Upper lobe of right lung (tissue), 1 donor: ENCODE data around the gene FIP1L1. TPM values are rescaled to one million over a fixed set of nuclear protein-coding genes. Genes with fewer than 3 reads are reported as not detected.
"Not testable (repeated sequence)": the region's sequence is repeated elsewhere in the genome, so short reads cannot be mapped to it uniquely, and the experiment has no call there.

ENCODE experiments used
- ATAC-seq: fragments of 200-7000 bp; cut with Tn5 transposase; one replicate; pipeline ENCODE4 v1.9.1; 2020; ENCODE audit warnings: mild to moderate bottlenecking, moderate library complexity
- DNase-seq: peaks from one replicate; pipeline ENCODE4 v3.0.0-alpha.2; 2020
- H3K27ac ChIP-seq: fragments of 200-600 bp; one replicate; pipeline ENCODE4 v1.8.0; 2022
- H3K27me3 ChIP-seq: fragments of 200-600 bp; one replicate; pipeline ENCODE4 v1.8.0; 2022; ENCODE audit warnings: mild to moderate bottlenecking
- H3K36me3 ChIP-seq: fragments of 200-600 bp; one replicate; pipeline ENCODE4 v1.8.0; 2022
- H3K4me1 ChIP-seq: fragments of 200-600 bp; one replicate; pipeline ENCODE4 v1.8.0; 2022
- H3K4me3 ChIP-seq: fragments of 200-600 bp; one replicate; pipeline ENCODE4 v1.8.0; 2022; ENCODE audit warnings: mild to moderate bottlenecking
- H3K9me3 ChIP-seq: fragments of 200-600 bp; one replicate; pipeline ENCODE4 v1.8.0; 2022
- intact Hi-C: fragments of 100-400 bp; cut with DNase I; formaldehyde crosslinking; loops from one replicate; pipeline ENCODE4 v1.11.0; 2022
- total RNA-seq: library from RNA; stranded (reverse); fragmentation: NEBNext Ultra II Directional; extraction: Animal tissue kit (Norgen Biotek cat#: 25700); gene quantifications from one replicate; pipeline ENCODE4 v1.2.1, GENCODE V29; 2021
- TF ChIP-seq, protein P1 (sequence below): fragments of 200-600 bp; IDR thresholded peaks from one replicate; pipeline ENCODE4 v1.8.0; 2022; ENCODE audit warnings: antibody characterized with exemption
- donor health status: DM: no; HTN: yes; CAD: no; lungs with severe emphysema.

FIP1L1 gene
- total RNA-seq, 1 donor from 2014 or later = 39.0 TPM

DNA sequence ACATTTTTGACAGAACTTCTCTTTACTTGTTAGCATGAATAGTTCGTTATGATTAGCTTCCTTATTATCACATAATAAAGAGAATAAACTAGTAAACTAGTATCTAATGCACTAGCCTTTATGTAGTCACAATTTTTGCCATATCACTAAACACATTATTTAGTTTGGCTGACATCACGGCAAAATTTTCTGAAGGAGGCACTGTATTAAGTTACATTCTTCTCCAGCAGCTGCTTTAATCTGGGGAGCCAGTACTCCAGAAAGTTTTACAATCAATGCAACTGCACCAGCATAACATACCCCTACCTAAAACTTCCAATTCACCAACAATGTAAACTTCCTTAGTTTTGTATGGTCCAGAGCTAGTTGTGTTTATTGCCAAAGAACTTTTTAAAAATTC is 87.8 kb downstream of the FIP1L1 start:
- Histone ChIP-seq H3K4me1 (no peaks in the 10 kb centered on the region), H3K4me3 (no peak overlapping the region), H3K27ac (no peak overlapping the region), H3K9me3 (no peaks in the 10 kb centered on the region), H3K36me3 (peaks cover 27% of the 10 kb centered on the region), H3K27me3 (no peaks in the 10 kb centered on the region)
- ATAC-seq (no peak), DNase-seq (no peak)
- intact Hi-C loops = no loop called here
- TF ChIP-seq, protein P1, sequence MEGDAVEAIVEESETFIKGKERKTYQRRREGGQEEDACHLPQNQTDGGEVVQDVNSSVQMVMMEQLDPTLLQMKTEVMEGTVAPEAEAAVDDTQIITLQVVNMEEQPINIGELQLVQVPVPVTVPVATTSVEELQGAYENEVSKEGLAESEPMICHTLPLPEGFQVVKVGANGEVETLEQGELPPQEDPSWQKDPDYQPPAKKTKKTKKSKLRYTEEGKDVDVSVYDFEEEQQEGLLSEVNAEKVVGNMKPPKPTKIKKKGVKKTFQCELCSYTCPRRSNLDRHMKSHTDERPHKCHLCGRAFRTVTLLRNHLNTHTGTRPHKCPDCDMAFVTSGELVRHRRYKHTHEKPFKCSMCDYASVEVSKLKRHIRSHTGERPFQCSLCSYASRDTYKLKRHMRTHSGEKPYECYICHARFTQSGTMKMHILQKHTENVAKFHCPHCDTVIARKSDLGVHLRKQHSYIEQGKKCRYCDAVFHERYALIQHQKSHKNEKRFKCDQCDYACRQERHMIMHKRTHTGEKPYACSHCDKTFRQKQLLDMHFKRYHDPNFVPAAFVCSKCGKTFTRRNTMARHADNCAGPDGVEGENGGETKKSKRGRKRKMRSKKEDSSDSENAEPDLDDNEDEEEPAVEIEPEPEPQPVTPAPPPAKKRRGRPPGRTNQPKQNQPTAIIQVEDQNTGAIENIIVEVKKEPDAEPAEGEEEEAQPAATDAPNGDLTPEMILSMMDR = no peak

DNA sequence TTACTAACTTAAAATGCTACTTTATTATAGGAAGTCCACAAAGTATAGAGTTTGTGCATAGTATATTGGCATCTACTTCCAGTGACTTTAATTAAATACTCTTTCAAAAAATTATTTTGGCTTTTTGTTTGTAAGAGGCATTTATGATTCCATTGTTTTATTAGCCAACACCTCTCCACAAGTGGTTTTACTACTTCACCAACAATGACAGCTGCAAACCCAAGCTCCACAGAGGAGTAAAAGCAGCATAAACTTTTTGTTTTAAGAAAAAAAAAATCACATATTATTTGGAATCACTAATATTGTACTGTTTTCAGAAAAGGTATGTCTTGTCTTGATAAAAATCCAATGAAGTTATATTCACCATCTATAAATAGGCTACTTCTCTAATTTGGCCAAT is 88.5 kb downstream of the FIP1L1 start:
- H3K9me3 ChIP-seq = no peaks in the 10 kb centered on the region
- DNase-seq (no peak), ATAC-seq (no peak)
- H3K27me3 ChIP-seq = no peaks in the 10 kb centered on the region
- no peaks in the 10 kb centered on the region for H3K4me1 ChIP-seq
- TF ChIP-seq, protein P1 = no peak
- intact Hi-C loops = no loop called here
- H3K27ac ChIP-seq = no peak overlapping the region
- H3K4me3 ChIP-seq = no peak overlapping the region
- peaks cover 21% of the 10 kb centered on the region for H3K36me3 ChIP-seq

DNA sequence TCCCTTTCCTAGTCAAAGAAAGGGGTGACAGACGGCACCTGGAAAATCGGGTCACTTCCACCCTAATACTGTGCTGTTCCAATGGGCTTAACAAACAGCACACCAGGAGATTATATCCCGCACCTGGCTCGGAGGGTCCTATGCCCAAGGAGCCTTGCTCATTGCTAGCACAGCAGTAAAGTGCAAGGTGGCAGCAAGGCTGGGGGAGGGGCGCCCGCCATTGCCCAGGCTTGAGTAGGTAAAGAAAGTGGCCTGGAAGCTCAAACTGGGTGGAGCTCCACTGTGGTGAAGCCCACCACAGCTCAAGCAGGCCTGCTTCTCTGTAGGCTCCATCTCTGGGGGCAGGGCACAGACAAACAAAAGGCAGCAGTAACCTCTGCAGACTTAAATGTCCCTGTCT is 89.1 kb downstream of the FIP1L1 start:
- H3K4me1 ChIP-seq, H3K4me3 ChIP-seq, ATAC-seq, DNase-seq, H3K27me3 ChIP-seq, H3K9me3 ChIP-seq, intact Hi-C loops, H3K27ac ChIP-seq: not testable (repeated sequence)
- H3K36me3 ChIP-seq = peaks cover 14% of the 10 kb centered on the region

DNA sequence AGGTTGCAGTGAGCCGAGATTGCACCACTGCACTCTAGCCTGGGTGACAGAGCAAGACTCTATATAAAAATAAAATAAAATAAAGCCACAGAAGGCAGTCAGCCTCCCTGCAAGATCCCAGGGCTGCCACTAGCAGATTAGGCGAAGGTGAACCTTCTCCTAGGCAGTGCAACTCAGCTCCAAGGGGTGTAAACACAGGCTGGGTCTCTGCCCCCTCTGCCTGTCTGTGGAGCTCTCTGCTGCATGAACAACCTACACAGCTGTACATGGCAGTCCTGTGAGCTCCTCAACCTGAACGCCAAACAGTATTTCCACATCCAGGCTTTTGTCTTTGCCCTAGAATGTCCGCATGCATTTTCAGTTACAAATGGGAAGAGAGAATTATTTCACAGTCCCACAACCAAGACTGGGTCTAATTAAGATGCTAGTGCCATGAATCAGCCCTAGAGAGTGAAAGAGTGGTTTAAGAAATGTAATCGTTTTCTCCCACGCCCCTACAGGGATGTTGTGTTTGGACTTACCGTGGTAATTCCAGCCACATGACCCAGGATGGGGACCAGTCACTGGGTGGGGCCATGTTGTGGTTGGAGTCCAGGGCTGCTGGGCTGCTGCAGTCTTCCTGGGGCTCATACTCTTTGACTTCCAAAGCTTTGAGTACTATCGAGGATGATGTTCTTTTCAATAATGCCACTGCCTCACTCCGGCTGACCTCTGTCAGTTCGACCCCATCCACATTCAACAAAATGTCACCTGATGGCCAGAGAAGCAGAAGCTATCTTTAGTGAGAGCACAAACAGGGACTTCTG is 99.0 kb downstream of the FIP1L1 start:
- TF ChIP-seq, protein P1 = no peak

DNA sequence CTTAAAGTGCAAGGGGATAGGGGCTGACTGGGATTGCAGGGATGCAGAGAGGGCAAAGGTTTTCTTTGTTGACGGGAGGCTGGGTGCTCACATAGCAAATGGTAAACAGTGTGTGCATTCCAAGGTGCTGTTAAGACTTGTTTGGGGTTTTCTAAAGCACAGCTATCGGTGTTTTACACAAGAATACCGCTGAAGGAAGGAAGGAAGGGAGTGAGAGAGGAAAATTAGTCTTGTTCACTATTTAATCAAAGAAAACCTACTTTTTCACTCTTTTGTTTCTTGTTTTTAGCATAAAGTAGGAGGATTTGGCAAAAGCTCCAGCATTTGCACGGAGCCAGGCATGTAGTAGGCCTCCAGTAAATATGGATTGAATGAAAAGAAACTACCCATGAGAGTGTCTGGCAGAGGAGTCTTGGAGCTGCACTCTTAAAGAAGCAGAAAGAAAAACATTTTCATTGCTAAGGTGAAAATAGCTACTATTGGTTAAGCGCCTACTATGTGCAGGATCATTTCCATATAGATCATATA is 99.7 kb downstream of the FIP1L1 start:
- intact Hi-C loops = no loop called here
- no peak overlapping the region for H3K4me3 ChIP-seq
- no peak for DNase-seq
- no peak overlapping the region for H3K27ac ChIP-seq
- no peaks in the 10 kb centered on the region for H3K4me1 ChIP-seq
- no peaks in the 10 kb centered on the region for H3K9me3 ChIP-seq
- no peak for ATAC-seq
- H3K27me3 ChIP-seq = no peaks in the 10 kb centered on the region
- TF ChIP-seq, protein P1 = no peak
- H3K36me3 ChIP-seq = no peaks in the 10 kb centered on the region

More for the DNA sequence above, 99.0 kb downstream of the FIP1L1 start:
- no peaks in the 10 kb centered on the region for H3K36me3 ChIP-seq
- no peaks in the 10 kb centered on the region for H3K4me1 ChIP-seq
- H3K4me3 ChIP-seq = no peak overlapping the region
- intact Hi-C loops = no loop called here
- ATAC-seq (no peak), DNase-seq (no peak)
- H3K27me3 ChIP-seq = no peaks in the 10 kb centered on the region
- H3K27ac ChIP-seq = no peak overlapping the region
- H3K9me3 ChIP-seq = no peaks in the 10 kb centered on the region

DNA sequence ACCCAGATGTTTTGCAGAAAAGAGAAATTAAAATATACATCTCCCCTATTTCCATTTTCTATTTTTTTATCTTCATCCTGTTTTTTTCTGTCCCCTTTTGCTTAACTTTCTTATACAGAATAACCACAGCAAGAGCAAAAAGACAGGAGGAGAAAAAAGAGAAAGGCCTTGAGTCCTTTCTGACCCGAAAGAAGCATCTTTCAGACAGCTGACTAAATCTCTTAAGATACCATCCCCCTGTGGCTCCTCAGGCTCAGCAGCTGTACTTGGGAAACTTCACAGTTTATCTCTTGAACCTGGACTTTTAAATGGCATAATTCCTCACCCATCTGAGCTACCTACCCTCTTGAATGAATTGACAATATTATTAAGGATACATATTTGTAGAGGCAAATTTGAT is 100.2 kb downstream of the FIP1L1 start:
- intact Hi-C loops = no loop called here
- Histone ChIP-seq H3K27ac (no peak overlapping the region), H3K9me3 (no peaks in the 10 kb centered on the region), H3K36me3 (no peaks in the 10 kb centered on the region), H3K27me3 (no peaks in the 10 kb centered on the region), H3K4me1 (no peaks in the 10 kb centered on the region), H3K4me3 (no peak overlapping the region)
- TF ChIP-seq, protein P1 = no peak
- ATAC-seq (no peak), DNase-seq (no peak)
